NCI-H1105 treated with DMSO at 0.1 percent for 48 hours (cell line): ENCODE measurements around the gene NELFA.

Experiments
- DNase-seq: peaks from one replicate; lab custom pipeline; 2025; lab: John Stamatoyannopoulos, UW

NELFA gene

DNA sequence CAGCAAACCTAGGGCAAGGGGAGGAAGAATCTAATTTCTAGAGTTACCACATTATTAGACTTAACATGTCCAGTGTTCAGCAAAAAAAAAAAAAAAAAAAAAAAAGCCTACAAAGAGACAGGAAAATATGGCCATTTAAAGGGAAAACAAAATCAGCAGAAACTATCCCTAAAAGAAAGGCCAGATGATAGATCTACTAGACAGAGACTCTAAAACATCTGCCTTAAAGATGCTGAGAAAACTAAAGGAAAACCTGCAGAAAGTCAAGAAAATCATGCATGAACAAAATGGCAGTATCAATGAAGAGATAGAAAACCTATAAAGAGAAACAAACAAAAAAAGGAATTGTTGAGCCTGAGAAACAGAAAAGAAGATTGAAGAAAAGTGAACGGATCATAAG lies 43.8 kb downstream of the NELFA start:
- DNase-seq: no peak

DNA sequence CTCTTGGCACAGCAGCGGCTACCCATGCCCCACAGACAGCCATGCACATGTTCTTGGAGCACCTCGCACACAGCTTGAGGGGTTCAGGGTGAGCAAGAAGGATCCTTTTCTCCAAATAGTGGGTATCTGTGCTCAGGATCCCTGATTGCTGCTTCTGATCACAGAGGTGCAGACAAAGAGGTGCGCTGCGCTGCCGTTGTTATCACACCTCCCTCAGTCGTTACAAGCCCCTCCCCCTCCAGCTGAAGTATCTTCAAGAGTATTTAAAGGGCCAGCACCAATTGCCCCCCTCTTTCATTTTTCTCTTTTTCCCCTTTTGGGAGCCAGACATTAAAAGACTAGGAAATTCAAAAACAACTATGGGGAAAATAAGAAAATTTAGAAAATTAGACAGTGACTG lies 44.3 kb downstream of the NELFA start:
- DNase-seq: no peak

DNA sequence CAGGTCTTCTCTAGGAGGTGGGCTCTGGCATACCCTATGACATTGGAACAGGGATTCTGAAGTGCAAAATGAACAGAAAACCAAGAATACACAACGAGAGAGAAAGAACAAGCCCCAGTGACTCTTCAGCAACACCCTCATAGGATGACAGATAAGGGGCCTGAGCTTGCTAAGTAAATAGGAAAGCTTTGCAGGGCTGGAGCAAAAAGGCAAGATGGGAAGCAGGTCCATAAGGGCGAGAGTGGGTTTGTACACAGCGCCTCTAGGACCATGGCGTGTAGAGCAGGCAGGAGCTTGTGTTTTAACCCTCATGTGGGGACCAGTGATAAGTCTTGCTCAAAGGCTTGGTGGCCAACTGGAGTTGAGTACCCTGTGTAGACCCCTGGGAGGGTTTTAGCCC lies 45.8 kb downstream of the NELFA start:
- DNase-seq: no peak

DNA sequence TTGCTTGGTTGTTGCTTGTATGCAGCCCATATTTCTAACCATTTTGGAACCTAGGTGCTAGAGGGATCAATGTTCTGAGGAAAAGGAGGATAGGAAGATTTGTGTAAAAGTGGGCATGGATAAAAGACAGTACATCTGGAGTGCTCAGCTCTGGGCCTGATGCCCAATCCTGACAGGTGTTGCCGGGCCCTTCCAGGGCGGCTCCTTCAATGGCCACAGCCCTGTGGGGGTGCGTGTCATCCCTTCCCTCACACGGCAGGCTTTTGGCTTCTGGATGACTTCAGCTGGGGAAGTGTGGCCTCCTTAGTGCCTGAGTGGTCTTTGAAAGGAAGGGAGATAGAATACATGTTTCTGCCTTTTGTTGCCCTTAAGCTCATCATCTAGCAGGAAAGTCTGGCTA lies 47.2 kb downstream of the NELFA start:
- peak; percentile 1 for DNase-seq

DNA sequence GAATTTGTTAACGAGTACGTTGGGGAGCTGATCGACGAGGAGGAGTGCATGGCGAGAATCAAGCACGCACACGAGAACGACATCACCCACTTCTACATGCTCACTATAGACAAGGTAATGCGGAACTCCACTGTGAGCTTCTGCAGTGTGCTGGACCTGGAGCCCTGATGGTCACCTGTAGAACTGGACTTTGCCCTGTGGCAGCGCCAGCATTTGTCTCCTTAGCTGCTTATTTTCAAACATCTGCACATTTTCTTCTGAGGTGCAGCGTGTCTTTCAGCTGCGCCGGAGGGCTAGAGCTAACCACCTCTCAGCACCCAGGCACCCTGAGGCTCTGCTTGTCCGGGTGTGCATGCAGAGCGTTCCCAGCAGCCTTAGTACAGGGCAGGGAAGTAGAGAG lies 47.7 kb downstream of the NELFA start:
- no peak for DNase-seq

DNA sequence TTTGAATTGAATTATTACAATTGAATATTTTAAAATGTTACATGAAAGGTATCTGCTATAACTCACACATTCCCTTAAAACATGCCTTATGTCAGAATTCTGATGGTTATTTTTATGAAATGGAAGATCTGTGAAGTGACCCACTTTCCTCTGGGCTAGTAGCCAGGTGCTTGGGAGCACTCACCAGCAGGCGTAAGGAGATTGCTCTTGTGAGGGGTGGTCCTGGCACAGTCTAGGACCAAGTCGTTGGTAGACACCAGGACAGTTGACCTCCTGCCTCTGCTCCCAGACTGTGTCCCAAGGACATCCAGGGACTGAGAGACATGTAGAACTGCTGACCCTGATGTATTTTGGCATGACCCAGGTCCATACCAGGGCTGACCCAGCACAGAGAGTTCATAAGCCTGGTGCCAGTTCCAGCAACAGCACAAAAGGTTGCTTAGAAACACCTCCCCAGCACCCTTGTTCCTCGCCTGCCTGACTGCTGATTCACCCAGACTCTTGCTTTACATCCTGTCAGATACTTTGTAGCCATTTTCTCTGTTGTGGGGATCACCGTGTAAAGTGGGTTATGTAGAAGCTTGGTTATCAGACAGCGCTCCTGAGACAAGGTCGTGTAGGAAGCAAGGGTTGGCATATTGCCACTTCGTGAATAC lies 48.5 kb downstream of the NELFA start:
- no peak for DNase-seq

DNA sequence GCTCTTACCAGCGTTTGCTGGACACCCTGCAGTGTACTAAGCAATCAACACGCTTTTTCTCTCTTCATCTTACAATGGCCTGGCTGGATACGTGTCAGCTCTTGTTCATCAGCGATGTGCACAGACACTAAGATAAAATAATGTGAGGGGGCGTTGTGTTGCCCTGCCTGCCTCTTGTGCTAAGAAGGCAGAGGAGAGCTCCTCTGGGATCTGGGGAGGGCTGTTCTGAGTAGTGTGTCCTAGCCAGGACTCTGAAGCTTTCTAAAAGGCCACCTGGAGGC lies 49.7 kb downstream of the NELFA start:
- no peak for DNase-seq

DNA sequence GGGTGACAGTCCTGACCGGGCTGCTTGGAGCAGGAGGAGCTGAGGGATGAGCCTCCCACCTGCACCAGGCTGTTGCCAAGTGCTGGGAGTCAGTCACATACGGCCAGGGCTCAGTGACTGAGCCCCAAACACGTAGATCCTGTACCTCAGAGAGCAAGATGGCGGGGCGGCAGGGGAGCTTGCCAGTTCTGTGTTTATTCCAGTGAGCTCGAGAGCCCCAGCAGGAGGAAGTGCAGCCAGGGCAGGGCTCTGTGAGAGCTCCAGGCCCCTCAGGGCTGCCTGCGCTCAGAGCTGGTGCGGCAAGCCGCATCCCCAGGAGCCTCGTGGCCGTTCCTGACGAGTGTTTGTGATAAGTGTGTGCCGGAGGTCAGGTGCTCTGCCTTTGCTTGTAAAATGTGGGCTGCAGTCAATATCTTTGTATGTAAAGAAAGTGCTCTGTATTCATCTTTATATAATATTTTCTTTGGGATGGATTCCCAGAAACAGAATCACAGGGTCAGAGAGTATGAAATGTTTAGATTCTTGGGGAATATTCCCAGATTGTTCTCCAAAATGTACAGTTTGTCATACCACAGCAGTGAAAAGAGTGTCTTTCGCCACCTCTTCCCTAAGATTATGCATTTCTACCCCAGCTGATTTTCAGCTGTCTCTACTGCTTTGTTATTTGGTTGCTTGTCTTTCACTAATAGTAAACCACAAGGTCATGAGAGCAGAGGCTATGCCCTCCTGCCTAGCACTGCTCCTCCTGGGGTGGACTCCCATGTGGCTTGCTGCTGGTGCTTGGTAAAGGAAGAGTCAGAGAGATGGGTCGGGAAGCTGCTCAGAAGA lies 50.3 kb downstream of the NELFA start:
- DNase-seq: no peak

DNA sequence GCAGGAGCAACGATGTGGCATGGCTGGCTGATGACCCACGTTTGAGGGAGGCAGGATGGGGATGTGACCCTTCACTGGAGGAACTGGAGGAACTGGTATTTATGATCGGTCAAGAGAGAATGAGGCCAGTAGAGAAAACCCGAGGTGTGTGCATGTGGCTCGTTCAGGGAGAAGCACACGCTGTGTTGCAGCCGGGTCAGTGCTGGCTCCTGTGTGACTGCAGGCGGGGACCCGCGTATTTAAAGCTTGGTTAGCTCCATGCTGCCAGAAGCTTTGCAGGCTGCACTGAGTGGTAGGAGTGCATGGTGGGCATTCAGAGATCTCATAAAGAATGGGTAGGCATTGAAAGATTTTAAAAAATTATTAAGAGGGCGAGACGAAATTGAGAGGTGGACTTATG lies 52.1 kb downstream of the NELFA start:
- no peak for DNase-seq

DNA sequence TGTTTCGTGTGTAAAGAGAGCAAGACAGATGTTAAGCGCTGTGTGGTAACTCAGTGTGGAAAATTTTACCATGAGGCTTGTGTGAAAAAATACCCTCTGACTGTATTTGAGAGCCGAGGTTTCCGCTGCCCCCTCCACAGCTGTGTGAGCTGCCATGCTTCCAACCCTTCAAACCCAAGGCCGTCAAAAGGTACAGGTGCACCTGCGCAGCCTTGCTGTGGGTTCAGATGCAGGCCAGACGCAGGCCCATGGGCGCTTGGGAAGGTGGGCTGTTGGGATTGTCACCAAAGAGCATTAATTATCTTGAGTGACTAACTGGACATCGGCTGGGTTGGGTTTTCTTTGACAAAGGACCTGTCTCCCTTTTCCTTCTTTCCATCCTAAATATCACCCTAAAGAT lies 55.4 kb downstream of the NELFA start:
- no peak for DNase-seq

DNA sequence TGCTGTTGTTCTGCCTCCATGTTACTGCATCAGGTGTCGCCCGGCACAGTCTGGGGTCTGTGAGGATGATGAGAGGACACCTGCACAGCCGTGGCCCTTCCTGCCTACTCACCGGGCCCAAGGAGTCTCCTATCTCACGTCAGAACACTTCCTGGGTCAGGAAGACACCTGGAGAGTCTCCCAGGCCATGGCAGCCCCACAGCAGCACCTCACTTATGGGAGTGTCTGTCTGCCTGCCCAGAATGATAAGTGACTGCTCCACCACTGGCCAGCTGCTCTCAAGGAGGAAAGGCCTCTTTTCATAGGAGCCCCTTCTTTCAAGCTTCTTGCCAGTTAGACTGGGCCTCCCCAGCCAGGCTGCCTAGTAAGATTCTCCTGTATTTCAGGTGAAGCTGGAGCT lies 56.1 kb downstream of the NELFA start:
- no peak for DNase-seq

DNA sequence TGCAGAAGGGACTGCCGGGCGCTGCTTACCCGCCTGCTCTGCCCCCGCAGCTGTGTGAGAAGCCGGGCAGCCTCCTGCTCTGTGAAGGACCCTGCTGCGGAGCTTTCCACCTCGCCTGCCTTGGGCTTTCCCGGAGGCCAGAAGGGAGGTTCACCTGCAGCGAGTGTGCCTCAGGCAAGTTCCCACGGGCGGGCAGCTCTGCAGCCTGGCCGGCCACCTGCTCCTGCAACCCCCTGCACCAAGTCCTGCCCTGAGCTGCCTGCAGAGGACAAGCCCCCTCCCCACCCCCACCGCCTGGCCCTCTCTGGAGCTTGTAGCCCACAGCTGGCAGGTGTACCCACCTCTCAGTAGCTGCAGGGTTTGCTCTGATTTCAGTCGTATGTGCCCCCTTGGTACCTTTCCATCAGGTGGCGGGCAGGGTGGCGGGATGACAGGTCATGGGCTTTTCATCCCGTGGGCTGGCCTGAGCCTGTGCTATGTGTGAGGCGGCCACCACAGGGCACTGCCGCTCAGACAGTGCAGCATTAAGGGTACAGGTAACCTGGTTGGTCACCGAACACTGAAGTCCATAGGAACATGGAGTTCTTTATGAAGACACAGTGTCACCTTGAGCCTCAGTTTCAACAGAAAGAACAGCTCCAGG lies 56.6 kb downstream of the NELFA start:
- DNase-seq: no peak

DNA sequence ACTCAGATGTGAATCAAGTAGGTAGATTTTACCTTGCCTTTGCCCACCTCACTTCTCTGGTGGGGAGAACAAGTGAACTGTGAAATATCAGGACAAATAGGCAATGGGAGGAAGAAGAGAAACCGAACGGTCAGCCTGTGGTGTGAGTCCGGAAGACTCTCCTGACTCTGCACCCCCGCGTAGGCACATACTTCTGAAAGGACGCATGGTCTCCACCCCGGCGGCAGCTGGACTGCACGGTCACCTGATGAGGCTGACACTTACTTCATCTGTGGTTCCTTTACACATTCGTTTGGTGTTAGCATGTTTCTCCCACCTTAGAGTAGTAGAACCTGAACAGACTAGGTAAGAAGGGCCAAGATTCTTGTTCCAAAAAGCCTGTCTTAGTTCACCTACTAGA lies 58.4 kb downstream of the NELFA start:
- no peak for DNase-seq

DNA sequence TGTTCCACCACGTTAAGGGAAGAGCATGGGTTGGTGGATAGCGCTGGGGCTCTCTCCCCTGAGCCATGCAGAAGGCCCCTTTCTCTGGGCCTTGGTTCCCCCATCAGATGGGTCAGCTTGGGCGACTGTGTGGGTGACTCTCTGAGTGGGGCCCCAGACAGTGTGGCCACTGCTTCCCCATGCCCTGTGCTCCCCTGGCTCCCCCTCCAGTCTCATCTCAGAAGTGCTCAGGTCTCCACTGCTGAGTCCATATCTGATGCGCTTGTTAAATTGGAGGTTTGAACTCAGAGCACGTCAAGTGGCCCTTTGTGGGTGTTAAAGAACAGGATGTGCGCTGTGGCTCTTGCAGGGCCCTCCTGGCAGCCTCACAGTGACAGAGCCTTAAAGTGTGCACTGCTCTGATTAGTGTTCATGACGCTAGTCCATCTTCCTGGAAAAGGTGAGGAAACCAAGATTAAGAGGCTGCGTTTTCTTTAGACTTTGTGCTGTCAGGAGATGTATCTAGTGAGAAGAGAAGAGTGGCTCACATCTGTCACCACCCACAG lies 59.8 kb downstream of the NELFA start:
- DNase-seq: no peak

DNA sequence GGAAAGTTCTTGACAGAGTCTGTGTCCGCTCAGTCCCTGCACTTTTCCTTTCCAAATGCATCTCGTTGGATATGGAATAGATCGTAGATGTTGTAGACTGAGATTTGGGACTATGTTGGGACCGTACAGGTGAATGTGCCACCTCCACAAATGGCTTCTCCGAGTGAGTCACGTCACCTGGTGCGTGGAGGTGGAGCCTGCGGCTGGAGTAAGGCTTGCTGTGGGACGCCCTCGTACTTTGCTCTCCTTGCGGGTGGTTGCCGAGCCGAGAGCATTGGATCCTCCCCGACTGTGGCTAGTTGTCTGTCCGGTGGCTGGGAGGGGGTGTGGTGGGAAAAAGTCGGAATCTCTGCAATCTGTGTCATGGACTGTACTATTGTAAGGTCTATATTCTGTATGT lies 60.5 kb downstream of the NELFA start:
- no peak for DNase-seq

DNA sequence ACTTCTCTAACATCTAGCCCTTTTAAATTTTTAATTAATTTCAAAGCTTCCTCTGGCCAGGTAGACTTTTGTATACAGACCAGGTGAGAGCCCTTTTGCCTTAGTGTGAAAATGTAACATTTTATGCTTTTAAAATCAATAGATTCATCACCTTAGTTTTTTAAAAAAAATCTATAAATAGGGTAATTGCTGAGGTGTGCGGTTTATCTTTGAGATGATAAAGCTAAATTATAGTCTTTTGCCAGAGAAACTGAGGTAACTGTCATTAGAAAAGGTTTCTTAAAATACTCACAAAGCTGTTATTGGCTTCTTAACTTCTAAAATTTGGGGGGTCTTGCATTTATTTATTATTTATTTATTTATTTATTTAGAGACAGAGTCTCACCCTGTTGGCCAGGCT lies 62.9 kb downstream of the NELFA start:
- DNase-seq: no peak

DNA sequence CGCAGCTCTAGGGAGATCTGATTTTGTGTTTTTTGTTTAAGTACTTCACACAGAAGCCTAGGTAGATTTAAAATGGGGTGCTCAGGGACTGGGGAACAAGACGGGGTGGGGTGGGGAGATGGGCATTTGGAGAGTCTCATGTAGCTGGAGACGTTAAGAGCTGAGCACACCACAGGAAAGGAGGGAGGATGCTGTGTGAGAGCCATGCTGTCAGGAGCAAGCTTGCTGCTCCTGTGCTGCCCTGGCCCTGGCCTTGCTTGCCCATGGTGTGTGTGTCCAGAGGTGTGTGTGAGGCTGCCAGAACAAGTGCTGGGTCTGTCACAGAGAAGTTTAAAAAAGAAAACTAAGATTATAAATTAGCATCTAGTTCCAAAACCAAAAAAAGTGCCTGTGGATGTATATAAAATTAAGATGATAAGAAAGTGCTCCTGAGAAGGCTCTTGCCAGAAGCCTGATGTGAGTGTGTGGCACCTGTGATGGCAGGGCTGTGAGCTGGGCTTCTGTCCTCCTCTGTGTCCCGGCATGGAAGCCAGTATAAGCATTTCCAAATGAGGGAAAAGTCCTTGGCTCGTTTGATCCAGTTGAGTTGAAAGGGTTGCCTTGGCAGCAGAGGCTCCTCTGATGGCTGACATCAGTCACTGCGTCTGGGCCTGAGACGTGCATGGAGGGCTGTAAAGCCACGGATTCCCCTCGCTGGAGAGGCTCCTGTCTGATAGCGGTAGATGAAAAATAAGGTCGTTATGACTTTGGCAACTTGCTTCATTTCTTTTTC lies 63.5 kb downstream of the NELFA start:
- no peak for DNase-seq

DNA sequence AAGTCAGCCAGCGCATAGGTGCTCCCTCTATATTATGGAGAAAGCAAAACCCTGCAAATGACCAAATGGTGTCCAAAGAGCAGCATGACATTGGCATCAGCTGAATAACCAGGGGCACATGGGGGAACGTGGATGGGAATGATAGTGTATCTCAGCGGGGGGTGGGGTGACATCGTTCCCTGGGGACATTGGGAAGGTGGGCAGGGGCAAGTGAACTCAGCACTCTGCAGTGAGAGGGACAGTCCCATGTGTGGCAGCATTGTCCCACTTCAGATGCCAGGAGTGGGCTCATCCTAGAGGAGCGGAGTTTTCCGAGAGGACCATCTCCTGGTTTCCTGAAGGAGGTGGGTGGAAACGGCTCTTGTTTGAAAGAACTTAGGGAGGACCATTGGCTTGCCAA lies 64.8 kb downstream of the NELFA start:
- DNase-seq: no peak

DNA sequence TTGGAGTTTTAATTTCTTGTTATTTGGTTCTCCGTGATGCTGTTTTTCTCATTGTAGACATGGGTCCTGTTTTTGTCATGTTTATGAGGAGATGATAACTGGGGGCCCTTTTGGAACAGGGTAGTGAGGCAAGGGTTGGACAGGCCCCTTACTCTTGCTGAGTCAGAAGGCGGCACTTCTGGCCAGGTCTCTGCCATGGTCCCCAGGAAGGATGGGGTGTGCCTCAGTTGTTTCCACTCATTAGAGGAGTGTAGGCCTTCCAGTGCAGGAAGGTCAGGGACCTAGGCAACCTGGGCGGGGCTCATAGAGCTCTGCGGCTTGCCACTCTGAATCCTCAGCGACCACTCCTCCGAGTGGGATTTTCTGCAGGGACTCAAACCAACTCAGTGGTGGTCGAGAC lies 68.2 kb downstream of the NELFA start:
- DNase-seq: no peak

DNA sequence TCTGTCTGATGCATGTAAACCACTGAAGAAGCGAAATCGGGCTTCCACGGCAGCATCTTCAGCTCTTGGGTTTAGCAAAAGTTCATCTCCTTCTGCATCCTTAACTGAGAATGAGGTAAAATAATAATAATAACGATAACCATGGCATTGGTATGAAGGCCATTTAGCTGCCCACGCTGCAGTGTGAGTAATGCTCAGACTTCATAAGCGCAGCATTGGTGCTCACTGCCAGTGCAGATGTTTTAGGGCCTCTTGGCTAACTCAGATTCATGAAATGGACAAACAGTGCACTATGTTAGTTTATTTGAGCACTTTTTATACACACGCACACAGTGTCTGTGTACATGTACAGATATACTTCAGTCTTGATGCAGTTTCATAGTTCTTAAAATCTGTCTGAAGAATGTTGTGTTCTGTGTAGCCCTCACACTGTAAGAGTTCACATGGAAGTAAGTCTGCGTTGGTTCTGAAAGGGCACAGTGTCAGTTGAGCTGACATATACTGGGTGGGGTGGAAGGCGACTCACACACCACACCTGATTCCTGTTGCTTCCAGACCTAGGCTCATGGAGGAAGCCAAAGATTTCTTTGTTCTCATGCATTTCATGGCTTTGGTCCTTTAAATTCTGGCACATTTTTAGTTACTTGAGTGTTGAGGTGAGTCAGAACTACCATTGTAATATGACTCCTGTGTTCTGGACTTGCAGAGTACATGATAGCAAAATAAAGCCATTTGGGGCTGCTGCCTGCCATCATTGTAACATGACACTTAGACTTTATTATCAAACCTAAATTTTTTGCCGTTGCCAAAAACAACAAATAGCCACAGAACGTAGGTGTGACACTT lies 68.9 kb downstream of the NELFA start:
- DNase-seq: peak; percentile 9

DNA sequence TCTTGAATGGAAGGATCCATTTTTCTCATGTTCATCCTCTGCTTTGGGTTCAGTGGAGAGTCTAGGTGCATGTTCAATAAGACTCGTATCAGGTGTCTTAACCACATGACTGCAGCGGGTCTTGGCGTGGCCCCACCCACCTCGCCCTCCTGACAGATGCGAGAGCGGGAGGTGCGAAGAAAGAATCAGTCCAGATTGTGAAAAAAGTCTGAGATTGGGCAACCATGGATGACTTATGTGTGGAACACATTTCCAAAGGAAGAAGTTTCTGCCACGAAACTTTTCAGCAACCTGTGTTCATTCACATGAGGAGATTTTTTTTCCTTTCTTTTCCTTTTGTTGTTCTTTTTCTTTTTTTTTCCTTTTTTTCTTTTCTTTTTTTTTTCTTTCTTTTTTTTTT lies 70.7 kb downstream of the NELFA start:
- no peak for DNase-seq

DNA sequence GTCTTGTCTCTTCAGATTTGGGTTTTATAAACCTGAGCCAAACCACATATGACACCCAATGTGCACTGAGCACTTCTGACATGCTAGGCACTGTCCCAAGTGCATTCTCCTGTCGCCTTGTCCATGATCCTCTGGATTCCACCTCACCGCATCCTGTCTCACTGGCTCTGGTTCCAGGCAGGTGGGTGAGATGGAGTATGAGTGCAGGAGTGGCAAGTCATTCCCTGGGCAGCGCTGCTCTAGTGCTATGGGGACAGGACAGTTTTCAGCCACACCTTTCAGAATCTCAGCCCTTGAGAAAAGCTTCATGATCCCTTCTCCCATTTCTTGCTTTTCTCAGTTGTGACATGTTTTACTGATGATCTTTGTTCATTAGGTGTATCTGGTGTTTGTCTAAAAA lies 71.2 kb downstream of the NELFA start:
- DNase-seq: no peak
